Activated CD8-positive, alpha-beta memory T cell treated with anti-CD3 and anti-CD28 coated beads, Interleukin-2, amount 50 U/mL, for 24 hours (primary cell): ENCODE measurements around the gene PDE1C.

ENCODE experiments used
- DNase-seq: peaks from one replicate; pipeline ENCODE4 v3.0.0-alpha.2; 2020; ENCODE audit errors: extremely low read depth

PDE1C gene

DNA sequence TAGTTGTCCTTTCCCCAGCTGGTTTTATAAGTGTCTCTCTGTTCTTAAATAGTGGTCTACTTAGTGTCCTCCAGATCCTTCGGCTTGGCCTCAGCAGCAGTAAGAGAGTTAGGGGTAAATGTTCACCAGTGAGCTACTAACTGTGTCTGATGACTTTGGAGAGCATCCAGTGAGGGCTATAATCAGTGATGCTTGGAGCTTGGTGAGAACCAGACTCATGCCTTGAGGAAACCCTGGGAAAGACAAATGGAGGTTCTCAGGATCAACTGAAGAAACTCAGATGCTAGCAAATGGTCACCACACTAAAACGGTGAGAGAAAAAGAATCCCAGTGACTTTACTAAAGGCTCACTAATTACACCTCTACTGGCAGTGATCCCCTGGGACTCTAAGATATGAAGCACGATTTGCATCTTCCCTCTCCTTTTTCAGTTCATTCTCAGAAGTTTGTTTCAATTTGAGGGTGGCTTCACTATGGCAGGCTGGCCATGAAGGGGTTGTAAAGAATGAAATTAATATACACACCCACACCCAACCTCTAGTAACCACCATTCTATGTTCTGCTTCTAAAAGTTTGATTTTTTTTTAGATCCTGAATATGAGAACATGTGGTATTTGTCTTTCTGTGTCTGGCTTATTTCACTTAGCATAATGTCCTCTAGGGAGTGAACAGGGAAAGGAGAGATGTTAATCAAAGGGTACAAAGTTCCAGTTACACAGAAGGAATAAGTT, 177.9 kb downstream of the PDE1C start:
- DNase-seq: no peak

GRCh38 chr7:31890766-31891165, 179.4 kb downstream of the PDE1C start:
- no peak for DNase-seq

GRCh38 chr7:31890198-31890597, 180.0 kb downstream of the PDE1C start:
- no peak for DNase-seq

GRCh38 chr7:31887006-31887405, 183.2 kb downstream of the PDE1C start:
- DNase-seq: no peak

DNA sequence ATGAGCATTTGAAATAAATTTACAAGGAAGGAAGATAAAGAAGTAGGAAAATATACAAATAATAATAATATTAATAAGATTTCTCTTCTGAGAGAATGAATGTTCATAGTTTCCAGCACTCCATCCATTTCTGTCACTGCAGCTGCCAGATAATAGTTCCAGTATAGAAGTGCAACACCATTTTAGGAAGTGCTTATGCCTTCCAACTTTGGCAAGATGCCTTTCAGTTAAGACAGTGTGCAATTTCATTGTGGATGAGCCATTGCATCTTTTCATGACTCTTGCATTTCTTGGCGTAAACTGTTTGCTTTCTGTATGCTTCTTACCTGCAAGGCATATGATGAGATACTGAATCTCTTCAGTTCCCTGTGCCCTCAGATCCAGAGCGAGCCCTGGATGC, 185.0 kb downstream of the PDE1C start:
- no peak for DNase-seq

DNA sequence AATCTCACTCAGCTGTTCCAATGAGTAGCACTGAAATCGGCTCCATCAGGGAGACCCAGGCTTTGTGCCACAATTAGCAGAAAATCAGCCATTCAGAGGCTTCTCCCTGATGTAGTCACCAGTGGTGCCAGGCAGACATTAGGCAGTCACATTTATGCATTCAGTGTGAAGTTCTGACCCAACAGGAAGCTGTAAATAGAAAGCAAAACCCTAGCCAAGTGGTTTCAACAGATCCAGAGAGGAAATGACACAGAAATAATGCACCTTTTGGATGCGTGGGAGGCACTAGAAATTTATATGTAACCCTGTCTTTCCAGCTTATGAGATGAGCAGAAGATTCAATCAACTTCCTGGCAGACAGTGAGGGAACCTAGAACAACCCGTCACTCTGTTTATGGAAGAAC, 186.4 kb downstream of the PDE1C start:
- no peak for DNase-seq

DNA sequence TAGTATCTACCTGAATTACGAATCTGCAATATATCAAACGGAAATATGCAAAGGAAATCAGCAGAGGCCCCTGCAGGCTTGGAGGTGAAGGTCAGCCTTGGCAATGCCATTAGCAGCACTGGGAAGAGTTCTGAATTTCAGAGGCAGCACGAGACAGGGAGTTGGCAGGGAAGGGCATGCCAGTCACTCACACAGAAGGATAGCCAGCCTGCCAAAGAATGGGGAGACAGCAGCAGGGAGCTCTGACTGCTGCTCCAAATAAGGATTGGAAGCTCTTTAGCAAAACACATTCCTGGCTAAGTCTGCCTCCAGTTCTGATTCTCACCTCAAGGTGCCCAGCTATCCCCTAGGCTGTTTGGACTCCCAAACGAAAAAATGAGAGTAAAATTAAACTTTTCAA, 188.0 kb downstream of the PDE1C start:
- no peak for DNase-seq

GRCh38 chr7:31878875-31879274, 191.3 kb downstream of the PDE1C start:
- DNase-seq: no peak

GRCh38 chr7:31875424-31875823, 194.8 kb downstream of the PDE1C start:
- no peak for DNase-seq

- no peak for DNase-seq
Measured at GRCh38 chr7:31874631-31875386, 195.4 kb downstream of the PDE1C start.

GRCh38 chr7:31873816-31874597, 196.2 kb downstream of the PDE1C start:
- no peak for DNase-seq

GRCh38 chr7:31872545-31873370, 197.4 kb downstream of the PDE1C start:
- no peak for DNase-seq

DNA sequence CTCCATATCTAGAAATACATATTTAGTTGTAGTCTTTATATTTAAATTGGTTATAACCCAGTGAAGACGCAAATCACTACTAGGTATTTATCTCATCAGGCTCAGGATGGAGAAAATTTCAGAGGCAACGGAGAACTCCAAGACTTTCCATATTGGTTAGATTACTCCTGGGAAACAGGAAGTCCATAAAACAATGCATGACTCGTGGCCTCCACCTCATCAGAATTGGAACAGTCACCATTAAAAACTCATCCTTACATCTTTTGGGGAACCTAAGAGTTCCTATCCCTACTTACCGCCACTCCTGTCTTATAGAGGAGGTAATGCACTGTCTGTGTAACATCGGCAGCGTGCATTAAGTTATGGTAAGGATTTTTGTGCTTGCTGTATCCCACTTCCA, 205.6 kb downstream of the PDE1C start:
- no peak for DNase-seq

DNA sequence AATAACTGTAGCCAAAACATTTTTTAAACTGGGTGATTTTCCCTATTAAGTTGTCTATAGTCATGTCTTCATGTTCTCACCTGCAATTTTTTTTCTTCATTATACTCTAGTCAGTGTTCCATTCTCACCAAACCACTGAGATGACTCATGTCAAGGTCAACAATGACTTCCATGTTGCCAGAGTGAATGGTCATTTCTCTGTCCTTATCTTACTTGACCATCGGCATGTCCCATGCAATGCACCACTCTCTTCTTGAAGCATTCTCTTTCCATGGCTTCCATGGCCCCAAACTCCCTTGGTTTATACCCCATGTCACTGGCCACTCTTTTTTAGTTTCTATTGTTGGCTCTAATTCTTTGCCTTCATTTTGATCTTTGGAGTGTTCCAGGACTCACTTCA, 209.3 kb downstream of the PDE1C start:
- no peak for DNase-seq

GRCh38 chr7:31858055-31858454, 212.2 kb downstream of the PDE1C start:
- no peak for DNase-seq

DNA sequence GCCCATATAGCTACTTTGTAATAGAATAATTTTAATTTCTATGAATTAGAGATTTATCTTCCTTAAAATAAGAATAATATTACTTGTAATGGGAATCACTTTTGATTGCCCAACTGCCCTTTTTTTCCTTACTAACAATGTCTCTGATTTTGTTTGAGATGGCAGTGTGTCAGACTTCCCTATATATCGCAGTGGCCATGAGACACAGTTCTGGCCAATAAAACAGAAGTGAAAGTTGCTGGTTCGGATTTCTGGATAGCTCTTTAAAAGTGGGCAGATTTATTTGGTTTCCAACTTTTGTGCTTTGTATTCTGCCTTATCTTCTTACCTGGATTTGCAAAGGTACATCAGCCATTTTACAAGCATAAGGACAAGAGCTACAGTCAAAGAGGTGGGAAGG, 213.0 kb downstream of the PDE1C start:
- no peak for DNase-seq

DNA sequence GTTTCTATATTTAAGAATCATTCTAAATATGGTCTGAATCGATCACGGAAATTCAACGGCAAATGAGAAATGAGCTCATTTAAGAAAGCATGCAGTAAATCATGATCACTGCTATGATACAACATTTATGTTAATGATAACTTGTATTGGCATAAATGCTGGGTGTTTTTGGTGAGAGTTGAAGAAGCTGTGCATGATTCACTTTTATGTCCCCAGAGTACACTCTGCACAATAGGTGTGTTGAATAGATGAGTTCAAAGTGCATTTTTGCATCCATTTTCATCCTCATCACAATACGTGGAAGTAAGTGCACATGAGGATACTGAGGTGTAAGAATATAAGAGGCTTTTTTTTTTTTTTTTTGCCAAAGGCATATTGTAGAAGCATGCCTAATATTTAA, 213.9 kb downstream of the PDE1C start:
- DNase-seq: no peak

DNA sequence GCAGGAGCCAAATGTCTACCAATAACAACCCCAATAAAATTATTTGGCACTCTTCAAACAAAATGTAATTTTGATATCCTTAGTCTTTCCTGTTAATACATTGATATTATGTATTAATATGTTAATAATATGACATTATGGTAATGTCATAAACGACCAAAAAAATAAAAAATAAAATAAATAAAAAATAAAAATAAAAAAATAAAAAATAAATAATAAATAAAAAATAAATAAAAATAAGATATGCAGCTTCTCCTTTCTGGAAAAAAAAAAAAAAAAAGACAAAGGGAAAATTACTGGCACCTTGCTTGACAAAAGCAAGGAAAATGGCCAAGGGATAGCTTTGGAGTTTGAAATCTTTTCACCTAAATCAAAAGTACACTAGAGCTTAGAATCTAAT, 214.7 kb downstream of the PDE1C start:
- no peak for DNase-seq

- DNase-seq: no peak
Measured at GRCh38 chr7:31853380-31853779, 216.8 kb downstream of the PDE1C start.

GRCh38 chr7:31852462-31852861, 217.7 kb downstream of the PDE1C start:
- no peak for DNase-seq

- DNase-seq: no peak
Measured at GRCh38 chr7:31851119-31851518, 219.1 kb downstream of the PDE1C start.

GRCh38 chr7:31850601-31851000, 219.6 kb downstream of the PDE1C start:
- DNase-seq: no peak
